ENCODE results near the gene MTHFD1L.

DNA sequence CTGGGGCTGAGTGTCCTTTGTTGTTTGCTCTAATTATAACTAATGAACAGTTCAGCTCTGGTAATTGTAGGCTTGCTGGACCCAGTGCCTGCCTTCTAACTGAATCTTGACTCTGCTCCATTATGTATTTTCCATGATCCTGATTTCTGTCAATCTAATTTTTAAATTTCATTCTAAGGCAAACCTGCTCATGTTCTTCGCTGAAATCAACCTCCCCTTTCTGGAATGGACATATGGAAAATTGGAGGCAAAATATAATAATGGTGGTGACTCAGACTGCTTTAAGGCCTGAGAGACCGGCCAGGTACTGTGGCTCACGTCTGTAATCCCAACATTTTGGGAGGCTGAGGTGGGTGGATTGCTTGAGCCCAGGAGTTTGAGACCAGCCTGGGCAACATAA is 191.6 kb downstream of the MTHFD1L start:
- TF ChIP-seq, protein P1, sequence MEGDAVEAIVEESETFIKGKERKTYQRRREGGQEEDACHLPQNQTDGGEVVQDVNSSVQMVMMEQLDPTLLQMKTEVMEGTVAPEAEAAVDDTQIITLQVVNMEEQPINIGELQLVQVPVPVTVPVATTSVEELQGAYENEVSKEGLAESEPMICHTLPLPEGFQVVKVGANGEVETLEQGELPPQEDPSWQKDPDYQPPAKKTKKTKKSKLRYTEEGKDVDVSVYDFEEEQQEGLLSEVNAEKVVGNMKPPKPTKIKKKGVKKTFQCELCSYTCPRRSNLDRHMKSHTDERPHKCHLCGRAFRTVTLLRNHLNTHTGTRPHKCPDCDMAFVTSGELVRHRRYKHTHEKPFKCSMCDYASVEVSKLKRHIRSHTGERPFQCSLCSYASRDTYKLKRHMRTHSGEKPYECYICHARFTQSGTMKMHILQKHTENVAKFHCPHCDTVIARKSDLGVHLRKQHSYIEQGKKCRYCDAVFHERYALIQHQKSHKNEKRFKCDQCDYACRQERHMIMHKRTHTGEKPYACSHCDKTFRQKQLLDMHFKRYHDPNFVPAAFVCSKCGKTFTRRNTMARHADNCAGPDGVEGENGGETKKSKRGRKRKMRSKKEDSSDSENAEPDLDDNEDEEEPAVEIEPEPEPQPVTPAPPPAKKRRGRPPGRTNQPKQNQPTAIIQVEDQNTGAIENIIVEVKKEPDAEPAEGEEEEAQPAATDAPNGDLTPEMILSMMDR (IDR thresholded peaks at IDR 0.05 in 2 of 3, conservative IDR thresholded peaks at IDR 0.05 in 1 of 3; ENCODE audit: insufficient read depth in 2 of 3, low read depth in 1 of 3, low read length in 3 of 3) = no peak
- TF ChIP-seq, protein P2, sequence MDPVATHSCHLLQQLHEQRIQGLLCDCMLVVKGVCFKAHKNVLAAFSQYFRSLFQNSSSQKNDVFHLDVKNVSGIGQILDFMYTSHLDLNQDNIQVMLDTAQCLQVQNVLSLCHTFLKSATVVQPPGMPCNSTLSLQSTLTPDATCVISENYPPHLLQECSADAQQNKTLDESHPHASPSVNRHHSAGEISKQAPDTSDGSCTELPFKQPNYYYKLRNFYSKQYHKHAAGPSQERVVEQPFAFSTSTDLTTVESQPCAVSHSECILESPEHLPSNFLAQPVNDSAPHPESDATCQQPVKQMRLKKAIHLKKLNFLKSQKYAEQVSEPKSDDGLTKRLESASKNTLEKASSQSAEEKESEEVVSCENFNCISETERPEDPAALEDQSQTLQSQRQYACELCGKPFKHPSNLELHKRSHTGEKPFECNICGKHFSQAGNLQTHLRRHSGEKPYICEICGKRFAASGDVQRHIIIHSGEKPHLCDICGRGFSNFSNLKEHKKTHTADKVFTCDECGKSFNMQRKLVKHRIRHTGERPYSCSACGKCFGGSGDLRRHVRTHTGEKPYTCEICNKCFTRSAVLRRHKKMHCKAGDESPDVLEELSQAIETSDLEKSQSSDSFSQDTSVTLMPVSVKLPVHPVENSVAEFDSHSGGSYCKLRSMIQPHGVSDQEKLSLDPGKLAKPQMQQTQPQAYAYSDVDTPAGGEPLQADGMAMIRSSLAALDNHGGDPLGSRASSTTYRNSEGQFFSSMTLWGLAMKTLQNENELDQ (CRISPR knock-in tag; IDR thresholded peaks at IDR 0.05; ENCODE audit: borderline replicate concordance) = no peak
- TF ChIP-seq ZBTB8A (IDR thresholded peaks at IDR 0.05; ENCODE audit: partially characterized antibody) = no peak
- TF ChIP-seq, protein P3, sequence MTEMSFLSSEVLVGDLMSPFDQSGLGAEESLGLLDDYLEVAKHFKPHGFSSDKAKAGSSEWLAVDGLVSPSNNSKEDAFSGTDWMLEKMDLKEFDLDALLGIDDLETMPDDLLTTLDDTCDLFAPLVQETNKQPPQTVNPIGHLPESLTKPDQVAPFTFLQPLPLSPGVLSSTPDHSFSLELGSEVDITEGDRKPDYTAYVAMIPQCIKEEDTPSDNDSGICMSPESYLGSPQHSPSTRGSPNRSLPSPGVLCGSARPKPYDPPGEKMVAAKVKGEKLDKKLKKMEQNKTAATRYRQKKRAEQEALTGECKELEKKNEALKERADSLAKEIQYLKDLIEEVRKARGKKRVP (CRISPR knock-in tag; IDR thresholded peaks at IDR 0.05) = no peak
- no peak for TF ChIP-seq NRF1 (conservative IDR thresholded peaks at IDR 0.05 in 1 of 2, IDR thresholded peaks at IDR 0.05 in 1 of 2)
- no peak for TF ChIP-seq SMAD1 (IDR thresholded peaks at IDR 0.05; ENCODE audit: low read depth, low read length, partially characterized antibody)
- no peak for TF ChIP-seq POLR2AphosphoS2 (IDR thresholded peaks at IDR 0.05; ENCODE audit: low read length)
- TF ChIP-seq, protein P4, sequence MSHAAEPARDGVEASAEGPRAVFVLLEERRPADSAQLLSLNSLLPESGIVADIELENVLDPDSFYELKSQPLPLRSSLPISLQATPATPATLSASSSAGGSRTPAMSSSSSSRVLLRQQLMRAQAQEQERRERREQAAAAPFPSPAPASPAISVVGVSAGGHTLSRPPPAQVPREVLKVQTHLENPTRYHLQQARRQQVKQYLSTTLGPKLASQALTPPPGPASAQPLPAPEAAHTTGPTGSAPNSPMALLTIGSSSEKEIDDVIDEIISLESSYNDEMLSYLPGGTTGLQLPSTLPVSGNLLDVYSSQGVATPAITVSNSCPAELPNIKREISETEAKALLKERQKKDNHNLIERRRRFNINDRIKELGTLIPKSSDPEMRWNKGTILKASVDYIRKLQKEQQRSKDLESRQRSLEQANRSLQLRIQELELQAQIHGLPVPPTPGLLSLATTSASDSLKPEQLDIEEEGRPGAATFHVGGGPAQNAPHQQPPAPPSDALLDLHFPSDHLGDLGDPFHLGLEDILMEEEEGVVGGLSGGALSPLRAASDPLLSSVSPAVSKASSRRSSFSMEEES (CRISPR knock-in tag; IDR thresholded peaks at IDR 0.05) = no peak
- no peak for TF ChIP-seq ZNF263 (CRISPR knock-in tag; IDR thresholded peaks at IDR 0.05; ENCODE audit: borderline replicate concordance)

Data from K562 (cell line).